Myometrial cell (primary cell): ENCODE results near the gene EPB41L1. TPM values are rescaled to one million over a fixed set of nuclear protein-coding genes. Genes with fewer than 3 reads are reported as not detected.

ENCODE experiments used
- total RNA-seq: library from RNA; depleted of rRNA; stranded (reverse); fragments of >200 nt; gene quantifications from 2 replicates; pipeline ENCODE4 v1.2.3, GENCODE V29; 2015

Gene EPB41L1
- 11.0 and 29.4 TPM in 2 replicates for total RNA-seq

GRCh38 chr20:36154700-36155628, at the start of gene EPB41L1:
EPB41L1 (plus strand) TSS chr20:36154740; CDS start chr20:36173778, 19,038 bp downstream.

GRCh38 chr20:36235892-36236785, 81.6 kb downstream of the EPB41L1 start, which contains the start of gene AAR2:
AAR2 (plus strand) TSS chr20:36236478; CDS start chr20:36239869, 3,391 bp downstream.

Other genes starting within 250 kb of the EPB41L1 start
- 106 and 111 TPM in 2 replicates for gene SCAND1, start 200.2 kb upstream of the EPB41L1 start, total RNA-seq
- 2.0 and 3.5 TPM in 2 replicates for gene CNBD2, start 186.2 kb upstream of the EPB41L1 start, total RNA-seq
- gene AAR2, start 81.7 kb downstream of the EPB41L1 start, total RNA-seq, result 26.4 and 36.0 TPM in 2 replicates
- 26.8 and 37.8 TPM in 2 replicates for gene DLGAP4, start 151.6 kb downstream of the EPB41L1 start, total RNA-seq